ENCODE data around the gene IL23R.

DNA sequence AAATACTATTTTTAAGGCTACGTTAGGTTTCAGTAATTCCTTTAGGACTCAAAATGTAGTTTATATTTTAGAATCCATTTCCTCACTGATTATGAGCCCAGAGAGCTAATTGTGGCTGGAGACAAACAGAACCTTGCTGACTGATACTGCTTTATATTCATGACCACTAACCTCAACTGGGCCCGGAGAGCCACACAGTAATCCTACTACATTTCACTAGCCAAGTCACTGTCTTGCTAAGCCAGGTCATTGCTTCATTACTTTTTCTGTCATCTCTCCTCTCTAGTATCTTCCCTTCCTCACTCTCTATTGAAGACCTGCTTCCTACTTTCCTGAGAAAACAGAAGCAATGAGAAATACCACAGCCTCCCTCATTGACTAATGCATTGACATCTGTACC is 24.7 kb downstream of the IL23R start:
- TF ChIP-seq POLR2A (IDR thresholded peaks at IDR 0.05) (no peak), POLR2AphosphoS5 (IDR thresholded peaks at IDR 0.05) (no peak)
